Measurements from ENCODE around the gene MPC1.

MPC1 gene

DNA sequence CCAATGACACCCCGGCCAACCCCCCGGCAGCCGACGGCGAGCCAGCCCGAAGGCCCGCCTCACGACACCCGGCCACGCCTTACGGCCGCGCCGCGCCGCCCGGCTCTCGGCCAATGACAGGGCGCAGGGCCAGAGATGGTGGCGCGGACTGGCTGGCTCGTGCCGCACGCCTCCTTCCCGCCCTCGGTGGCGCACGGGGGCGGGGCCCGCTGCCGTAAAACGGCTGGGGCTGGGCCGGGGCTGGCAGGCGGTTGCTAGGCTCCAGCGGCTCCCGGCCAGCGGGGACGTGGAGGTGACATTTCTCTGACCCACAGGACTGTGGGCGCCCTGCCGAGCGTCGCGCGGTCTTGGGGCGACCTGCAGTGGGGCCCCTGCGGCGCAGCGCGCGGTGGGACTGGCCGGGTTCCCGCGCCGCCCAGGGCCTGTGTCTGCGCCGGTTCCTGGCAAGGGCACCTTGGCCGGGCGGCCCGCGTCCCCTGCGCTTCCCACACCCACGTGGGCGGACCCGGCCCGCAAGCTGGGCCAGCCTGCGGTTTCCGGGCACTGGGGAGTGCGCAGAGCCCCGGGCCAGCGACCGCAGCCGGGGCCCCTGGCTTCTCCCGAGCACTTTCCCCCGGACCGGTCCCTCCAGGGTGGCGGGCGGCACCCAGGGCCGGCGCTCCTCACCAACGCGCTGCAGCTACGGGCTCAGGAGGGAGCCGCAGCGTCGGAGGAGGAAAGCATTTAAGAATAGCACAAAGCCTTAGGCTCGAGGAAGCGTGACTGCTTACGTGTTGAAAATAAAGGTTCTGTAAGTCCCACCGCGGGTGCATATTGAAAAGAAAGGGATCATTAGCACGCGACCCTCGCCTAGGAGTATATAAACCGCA lies at the start of gene MPC1:
TSS of gene MPC1 (minus strand) at position 8 of the 869 bp plus-strand sequence. CDS start 64 bp downstream, outside the sequence.
- peaks cover 4% of the 10 kb centered on the region for H3K4me1 ChIP-seq (ENCODE audit: control insufficient read depth, insufficient read depth, low read length)
- H3K9me3 ChIP-seq (ENCODE audit: control insufficient read depth, low read length), result no peaks in the 10 kb centered on the region
- H3K9ac ChIP-seq (ENCODE audit: low read length), result peak within 1 kb of the TSS; percentile 93
- no peaks in the 10 kb centered on the region for H3K27me3 ChIP-seq (ENCODE audit: control insufficient read depth, insufficient read depth, low read length)
- H3K36me3 ChIP-seq (ENCODE audit: control insufficient read depth, insufficient read depth, low read length), result no peaks in the 10 kb centered on the region
- H3K4me3 ChIP-seq (ENCODE audit: low read length), result peak within 1 kb of the TSS; percentile 84

DNA sequence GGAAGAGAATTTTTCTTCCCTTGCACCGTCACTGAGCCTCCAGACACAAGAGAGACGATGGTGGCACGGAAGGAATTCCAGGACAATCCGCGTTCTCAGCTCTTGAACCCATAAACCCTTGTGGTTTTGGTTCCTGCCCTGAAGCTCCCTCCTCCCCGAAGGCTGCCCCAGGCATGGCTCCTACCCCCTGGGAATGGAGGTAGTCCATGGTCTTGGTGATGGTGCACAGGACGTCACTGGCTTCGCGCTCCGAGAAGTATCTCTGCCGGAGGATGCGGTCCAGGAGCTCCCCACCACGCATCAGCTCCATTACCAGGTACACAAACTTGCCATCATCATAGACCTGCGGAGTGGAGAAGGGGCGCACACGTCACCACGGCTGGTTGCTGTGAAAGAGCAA lies 47.5 kb upstream of the MPC1 start:
- no peaks in the 10 kb centered on the region for H3K4me1 ChIP-seq (ENCODE audit: control insufficient read depth, insufficient read depth, low read length)
- no peaks in the 10 kb centered on the region for H3K36me3 ChIP-seq (ENCODE audit: control insufficient read depth, insufficient read depth, low read length)
- H3K9me3 ChIP-seq (ENCODE audit: control insufficient read depth, low read length), result no peaks in the 10 kb centered on the region
- no peaks in the 10 kb centered on the region for H3K27me3 ChIP-seq (ENCODE audit: control insufficient read depth, insufficient read depth, low read length)
- H3K4me3 ChIP-seq (ENCODE audit: low read length), result no peak overlapping the region
- H3K9ac ChIP-seq (ENCODE audit: low read length), result no peak overlapping the region

DNA sequence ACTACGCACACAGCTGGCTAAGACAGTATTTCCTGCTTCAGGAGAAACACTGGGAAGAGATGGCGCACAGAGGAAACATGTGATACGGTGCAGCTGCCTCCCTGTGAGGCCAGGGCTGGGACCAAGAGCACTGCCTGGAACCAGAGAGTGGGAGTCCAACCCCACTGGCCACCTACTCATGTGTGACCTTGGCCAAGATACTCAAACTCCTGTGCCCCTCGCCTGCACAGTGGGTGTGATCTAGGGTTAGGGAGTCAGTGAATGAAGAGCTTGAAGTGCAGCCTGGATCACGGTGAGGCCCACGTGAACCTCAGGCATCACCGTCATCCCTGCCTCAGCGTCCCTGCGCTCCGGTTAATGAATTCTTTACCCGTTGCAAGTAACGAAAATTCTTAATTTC lies 41.7 kb upstream of the MPC1 start:
- Histone ChIP-seq H3K4me1 (ENCODE audit: control insufficient read depth, insufficient read depth, low read length) (no peaks in the 10 kb centered on the region), H3K9ac (ENCODE audit: low read length) (no peak overlapping the region), H3K36me3 (ENCODE audit: control insufficient read depth, insufficient read depth, low read length) (no peaks in the 10 kb centered on the region)

DNA sequence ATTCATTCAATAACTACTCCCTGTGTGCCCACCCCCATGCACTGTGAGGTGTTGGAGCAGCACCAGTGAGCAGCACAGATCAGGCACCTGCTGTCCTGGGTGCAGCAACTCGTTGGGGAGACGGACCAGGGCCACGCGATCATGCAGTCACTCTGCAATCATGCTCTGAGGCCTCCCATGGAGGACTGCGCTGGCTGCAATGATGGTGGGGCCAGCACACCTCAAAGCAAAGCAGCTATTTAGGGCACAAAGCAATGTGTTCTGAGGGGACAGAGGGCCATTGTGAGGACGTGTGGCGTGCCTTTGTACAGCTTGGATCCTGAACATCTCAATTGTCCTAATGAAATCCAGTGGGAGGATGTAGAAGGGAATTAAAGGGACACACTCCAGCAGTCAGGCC lies 41.0 kb upstream of the MPC1 start:
- no peaks in the 10 kb centered on the region for H3K36me3 ChIP-seq (ENCODE audit: control insufficient read depth, insufficient read depth, low read length)
- no peaks in the 10 kb centered on the region for H3K4me1 ChIP-seq (ENCODE audit: control insufficient read depth, insufficient read depth, low read length)
- H3K27me3 ChIP-seq (ENCODE audit: control insufficient read depth, insufficient read depth, low read length), result no peaks in the 10 kb centered on the region
- H3K9me3 ChIP-seq (ENCODE audit: control insufficient read depth, low read length), result no peaks in the 10 kb centered on the region
- no peak overlapping the region for H3K9ac ChIP-seq (ENCODE audit: low read length)
- no peak overlapping the region for H3K4me3 ChIP-seq (ENCODE audit: low read length)

More for the DNA sequence above, 41.7 kb upstream of the MPC1 start:
- no peaks in the 10 kb centered on the region for H3K27me3 ChIP-seq (ENCODE audit: control insufficient read depth, insufficient read depth, low read length)
- H3K4me3 ChIP-seq (ENCODE audit: low read length), result no peak overlapping the region
- no peaks in the 10 kb centered on the region for H3K9me3 ChIP-seq (ENCODE audit: control insufficient read depth, low read length)

- Histone ChIP-seq H3K4me1 (ENCODE audit: control insufficient read depth, insufficient read depth, low read length) (no peaks in the 10 kb centered on the region), H3K36me3 (ENCODE audit: control insufficient read depth, insufficient read depth, low read length) (no peaks in the 10 kb centered on the region), H3K9me3 (ENCODE audit: control insufficient read depth, low read length) (no peaks in the 10 kb centered on the region), H3K9ac (ENCODE audit: low read length) (no peak overlapping the region), H3K27me3 (ENCODE audit: control insufficient read depth, insufficient read depth, low read length) (no peaks in the 10 kb centered on the region), H3K4me3 (ENCODE audit: low read length) (no peak overlapping the region)
Measured at GRCh38 chr6:166423051-166423745, 40.5 kb upstream of the MPC1 start.

DNA sequence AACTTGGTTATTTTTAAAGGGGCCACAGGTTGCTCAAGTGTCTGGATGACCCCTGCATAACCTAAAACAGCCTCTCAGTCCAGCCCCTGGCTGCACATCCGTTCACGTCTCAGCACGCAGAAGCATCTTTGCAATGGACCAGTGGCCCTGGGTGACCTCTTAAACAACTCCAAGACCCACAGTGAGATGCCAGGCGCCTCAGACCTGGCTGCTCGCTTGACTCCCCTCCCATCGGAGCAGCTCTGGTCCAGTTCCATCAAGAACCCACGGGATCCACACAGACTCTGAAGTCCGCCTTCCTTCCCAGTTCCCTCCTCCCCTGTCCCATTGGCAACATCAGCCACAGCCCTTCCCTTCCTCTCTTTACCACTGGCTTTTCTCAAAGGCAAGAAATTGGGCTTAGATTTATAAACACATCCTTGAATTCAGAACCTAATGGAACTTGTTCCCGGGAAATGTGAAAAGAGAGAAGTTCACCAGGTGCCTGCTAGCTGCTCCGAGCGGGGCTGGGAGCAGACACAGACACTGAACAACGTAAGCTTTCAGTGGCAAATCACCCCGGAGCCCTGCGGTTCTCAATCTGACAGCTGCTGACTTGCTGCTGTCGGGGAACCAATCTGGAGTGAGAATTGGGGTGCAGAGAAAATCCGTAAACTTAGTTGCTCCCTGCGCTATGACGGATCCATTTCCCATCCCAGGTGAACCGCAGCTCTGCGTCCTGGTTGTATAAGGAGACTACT lies 39.6 kb upstream of the MPC1 start:
- no peaks in the 10 kb centered on the region for H3K36me3 ChIP-seq (ENCODE audit: control insufficient read depth, insufficient read depth, low read length)
- H3K27me3 ChIP-seq (ENCODE audit: control insufficient read depth, insufficient read depth, low read length), result no peaks in the 10 kb centered on the region
- no peak overlapping the region for H3K4me3 ChIP-seq (ENCODE audit: low read length)
- no peaks in the 10 kb centered on the region for H3K9me3 ChIP-seq (ENCODE audit: control insufficient read depth, low read length)
- H3K4me1 ChIP-seq (ENCODE audit: control insufficient read depth, insufficient read depth, low read length), result no peaks in the 10 kb centered on the region
- H3K9ac ChIP-seq (ENCODE audit: low read length), result no peak overlapping the region

DNA sequence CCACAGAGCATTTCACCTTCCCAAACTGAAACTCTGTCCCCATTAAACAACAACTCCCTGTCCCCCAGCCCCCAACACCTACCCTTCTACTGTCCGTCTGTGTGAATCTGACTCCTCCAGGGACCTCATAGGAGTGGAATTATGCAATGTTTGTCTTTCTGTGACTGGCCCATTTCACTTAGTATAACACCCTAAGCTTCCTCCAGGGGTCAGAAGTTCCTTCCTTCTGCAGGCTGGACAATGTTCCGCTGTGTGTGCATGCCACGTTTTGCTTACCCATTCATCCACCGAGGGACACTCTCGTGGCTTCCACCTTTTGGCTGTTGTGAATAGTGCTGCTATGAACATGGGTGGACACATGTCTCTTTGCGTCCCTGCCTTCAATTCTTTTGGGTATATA lies 37.6 kb upstream of the MPC1 start:
- H3K9me3 ChIP-seq (ENCODE audit: control insufficient read depth, low read length), result no peaks in the 10 kb centered on the region
- H3K4me1 ChIP-seq (ENCODE audit: control insufficient read depth, insufficient read depth, low read length), result no peaks in the 10 kb centered on the region
- no peak overlapping the region for H3K4me3 ChIP-seq (ENCODE audit: low read length)
- H3K9ac ChIP-seq (ENCODE audit: low read length), result no peak overlapping the region
- no peaks in the 10 kb centered on the region for H3K27me3 ChIP-seq (ENCODE audit: control insufficient read depth, insufficient read depth, low read length)
- H3K36me3 ChIP-seq (ENCODE audit: control insufficient read depth, insufficient read depth, low read length), result no peaks in the 10 kb centered on the region

- H3K27me3 ChIP-seq (ENCODE audit: control insufficient read depth, insufficient read depth, low read length), result no peaks in the 10 kb centered on the region
- no peaks in the 10 kb centered on the region for H3K9me3 ChIP-seq (ENCODE audit: control insufficient read depth, low read length)
- no peaks in the 10 kb centered on the region for H3K4me1 ChIP-seq (ENCODE audit: control insufficient read depth, insufficient read depth, low read length)
- H3K9ac ChIP-seq (ENCODE audit: low read length), result no peak overlapping the region
- H3K36me3 ChIP-seq (ENCODE audit: control insufficient read depth, insufficient read depth, low read length), result no peaks in the 10 kb centered on the region
- no peak overlapping the region for H3K4me3 ChIP-seq (ENCODE audit: low read length)
Measured at GRCh38 chr6:166419717-166420116, 37.0 kb upstream of the MPC1 start.

GRCh38 chr6:166419286-166419685 lies 36.5 kb upstream of the MPC1 start:
- H3K36me3 ChIP-seq (ENCODE audit: control insufficient read depth, insufficient read depth, low read length), result no peaks in the 10 kb centered on the region

DNA sequence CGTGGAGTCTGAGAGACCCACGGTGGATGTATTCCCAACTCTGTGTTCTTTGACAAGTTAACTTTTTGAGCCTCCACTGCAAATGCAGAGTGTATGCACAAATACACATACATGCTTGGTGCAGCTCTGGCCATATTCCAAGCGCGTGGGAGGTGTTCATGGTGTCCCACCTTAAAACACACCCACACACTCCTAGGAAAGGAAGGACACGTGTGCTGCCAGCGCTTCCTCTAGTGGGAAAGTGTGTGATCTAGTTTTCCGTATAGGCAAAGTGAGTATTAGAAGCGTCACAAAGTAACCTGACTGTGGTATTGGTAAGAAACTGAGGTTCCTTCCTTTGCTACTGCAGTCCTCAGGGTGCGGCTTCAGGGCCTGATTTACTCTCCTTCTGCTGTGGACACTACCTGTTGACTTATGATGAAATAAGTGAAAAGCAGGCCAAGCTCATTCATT lies 36.0 kb upstream of the MPC1 start:
- no peak overlapping the region for H3K4me3 ChIP-seq (ENCODE audit: low read length)
- H3K9ac ChIP-seq (ENCODE audit: low read length), result no peak overlapping the region
- H3K27me3 ChIP-seq (ENCODE audit: control insufficient read depth, insufficient read depth, low read length), result no peaks in the 10 kb centered on the region
- no peaks in the 10 kb centered on the region for H3K4me1 ChIP-seq (ENCODE audit: control insufficient read depth, insufficient read depth, low read length)
- no peaks in the 10 kb centered on the region for H3K9me3 ChIP-seq (ENCODE audit: control insufficient read depth, low read length)
- H3K36me3 ChIP-seq (ENCODE audit: control insufficient read depth, insufficient read depth, low read length), result no peaks in the 10 kb centered on the region

More at GRCh38 chr6:166419286-166419685, 36.5 kb upstream of the MPC1 start:
- no peak overlapping the region for H3K4me3 ChIP-seq (ENCODE audit: low read length)
- H3K9me3 ChIP-seq (ENCODE audit: control insufficient read depth, low read length), result no peaks in the 10 kb centered on the region
- H3K27me3 ChIP-seq (ENCODE audit: control insufficient read depth, insufficient read depth, low read length), result no peaks in the 10 kb centered on the region
- no peak overlapping the region for H3K9ac ChIP-seq (ENCODE audit: low read length)
- no peaks in the 10 kb centered on the region for H3K4me1 ChIP-seq (ENCODE audit: control insufficient read depth, insufficient read depth, low read length)

DNA sequence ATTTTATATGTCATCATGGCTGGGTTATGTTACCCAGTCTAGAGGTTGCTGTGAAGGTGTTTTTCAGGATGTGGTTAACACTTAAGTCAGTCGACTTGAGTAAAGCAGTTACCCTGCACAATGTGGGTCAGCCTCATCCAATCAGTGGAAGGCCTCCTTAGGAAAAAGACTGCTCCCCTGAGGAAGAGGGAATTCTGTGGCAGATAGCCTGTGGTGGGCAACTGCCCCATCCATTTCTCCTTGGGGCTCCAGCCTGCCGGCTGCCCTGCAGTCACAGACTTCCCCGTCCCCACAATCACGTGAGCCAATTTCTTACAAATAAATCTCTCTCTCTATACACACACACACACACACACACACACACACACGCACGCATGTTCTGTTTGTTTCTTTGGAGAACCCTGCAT lies 34.5 kb upstream of the MPC1 start:
- H3K9ac ChIP-seq (ENCODE audit: low read length), result no peak overlapping the region
- no peaks in the 10 kb centered on the region for H3K27me3 ChIP-seq (ENCODE audit: control insufficient read depth, insufficient read depth, low read length)
- no peaks in the 10 kb centered on the region for H3K9me3 ChIP-seq (ENCODE audit: control insufficient read depth, low read length)
- H3K4me3 ChIP-seq (ENCODE audit: low read length), result no peak overlapping the region
- no peaks in the 10 kb centered on the region for H3K4me1 ChIP-seq (ENCODE audit: control insufficient read depth, insufficient read depth, low read length)
- H3K36me3 ChIP-seq (ENCODE audit: control insufficient read depth, insufficient read depth, low read length), result peaks cover 4% of the 10 kb centered on the region
